Endothelial cell of umbilical vein (primary cell): ENCODE data around the gene TSPAN15. TPM values are rescaled to one million over a fixed set of nuclear protein-coding genes. Genes with fewer than 3 reads are reported as not detected.

ENCODE experiments used
- BruUV-seq: library from RNA; stranded (reverse); fragments of 400-500 nt; replicated peaks from 2 replicates; lab custom pipeline; 2021; lab: Mats Ljungman, UMichigan
- CTCF ChIA-PET: fragments of 300-600, 350-600 bp; sonication (Branson Sonifier 250); formaldehyde crosslinking; loops from one replicate; lab custom pipeline; 2021; ENCODE audit warnings: antibody characterized with exemption, inconsistent platforms; lab: Charles Lee
- POLR2A ChIA-PET: fragments of 300-600, 350-600 bp; sonication (Branson Sonifier 250); formaldehyde crosslinking; loops from one replicate; lab custom pipeline; 2021; ENCODE audit warnings: antibody characterized with exemption, inconsistent platforms; lab: Charles Lee
- DNase-seq: peaks from one replicate; pipeline ENCODE4 v3.0.0-alpha.2; 2011; ENCODE audit warnings: low read depth, low spot score
- FAIRE-seq: peaks from 2 replicates; lab custom pipeline; 2011; peaks lifted over from hg19 to GRCh38; lab: Jason Lieb, UNC
- H2AFZ ChIP-seq: 2 replicates; pipeline ENCODE4 v1.6.0; 2012; ENCODE audit warnings: low read depth, low read length, control low read depth, inconsistent platforms
- H3K27ac ChIP-seq: 2 replicates; pipeline ENCODE4 v1.5.1; 2011; ENCODE audit warnings: low read depth, mild to moderate bottlenecking, control low read depth, low read length, moderate library complexity; ENCODE audit not compliant: insufficient read depth
- H3K27me3 ChIP-seq, 2 experiments: 2 replicates each; pipeline versions ENCODE4 v1.6.0 to v1.6.1; 2011; ENCODE audit warnings: low read length in 2 of 2, mixed read lengths in 1 of 2; ENCODE audit not compliant: control insufficient read depth in 2 of 2, insufficient read depth in 2 of 2
- H3K36me3 ChIP-seq, 2 experiments: 2 replicates in 1 of 2; 3 replicates in 1 of 2; pipeline ENCODE4 v1.5.1; 2011; ENCODE audit warnings: low read length in 2 of 2, mild to moderate bottlenecking in 1 of 2, moderate library complexity in 1 of 2; ENCODE audit not compliant: control insufficient read depth in 2 of 2, insufficient read depth in 2 of 2; ENCODE audit errors: extremely low read depth in 1 of 2
- H3K4me1 ChIP-seq: 3 replicates; pipeline ENCODE4 v1.5.1; 2011; ENCODE audit warnings: mild to moderate bottlenecking, low read length; ENCODE audit not compliant: control insufficient read depth, insufficient read depth; ENCODE audit errors: extremely low read depth
- H3K4me2 ChIP-seq: 2 replicates; pipeline ENCODE4 v1.6.1; 2011; ENCODE audit warnings: low read length, control low read depth, mixed read lengths; ENCODE audit not compliant: insufficient read depth
- H3K4me3 ChIP-seq, 3 experiments: fragments of 200-600 bp in 1 of 3; sonication (generic), shearing (Covaris generic) in 1 of 3; replicated peaks in 1 of 3; 2 replicates each; pipeline ENCODE4 v1.5.1; 2011 to 2016; ENCODE audit warnings: control low read depth in 3 of 3, low read length in 3 of 3, mild to moderate bottlenecking in 2 of 3, inconsistent platforms in 1 of 3, low read depth in 1 of 3, moderate library complexity in 1 of 3; ENCODE audit not compliant: insufficient read depth in 1 of 3
- H3K79me2 ChIP-seq: 2 replicates; pipeline ENCODE4 v1.6.0; 2012; ENCODE audit warnings: low read length, inconsistent platforms; ENCODE audit not compliant: control insufficient read depth, insufficient read depth
- H3K9ac ChIP-seq: replicated peaks from 2 replicates; pipeline ENCODE3; 2011; ENCODE audit warnings: low read length, control low read depth; ENCODE audit not compliant: insufficient read depth; ENCODE audit errors: extremely low read depth
- H3K9me1 ChIP-seq: replicated peaks from 3 replicates; pipeline ENCODE4 v1.6.0; 2011; ENCODE audit warnings: mild to moderate bottlenecking, low read length; ENCODE audit not compliant: control insufficient read depth, insufficient read depth; ENCODE audit errors: extremely low read depth
- H3K9me3 ChIP-seq: replicated peaks from 2 replicates; pipeline ENCODE4 v1.5.1; 2012; ENCODE audit warnings: low read length, inconsistent platforms; ENCODE audit not compliant: control insufficient read depth, insufficient read depth
- H4K20me1 ChIP-seq: replicated peaks from 2 replicates; pipeline ENCODE3; 2011; ENCODE audit warnings: mild to moderate bottlenecking, low read length; ENCODE audit not compliant: control insufficient read depth, insufficient read depth; ENCODE audit errors: extremely low read depth
- CTCF ChIP-seq, 2 donors: IDR thresholded peaks; 1 replicate in 1 of 2; 2 replicates in 1 of 2; pipeline ENCODE4 v1.5.1; 2011; ENCODE audit warnings: low read length in 2 of 2, mild to moderate bottlenecking in 2 of 2, moderate library complexity in 2 of 2, control low read depth in 1 of 2, inconsistent platforms in 1 of 2, low read depth in 1 of 2; ENCODE audit not compliant: insufficient read depth in 1 of 2; ENCODE audit errors: extremely low read depth in 1 of 2
- FOS ChIP-seq: IDR thresholded peaks from 2 replicates; pipeline ENCODE4 v1.6.1; 2011; ENCODE audit warnings: mild to moderate bottlenecking, low read length, moderate library complexity, borderline replicate concordance; ENCODE audit not compliant: insufficient read depth
- GATA2 ChIP-seq: IDR thresholded peaks from 2 replicates; pipeline ENCODE4 v1.7.0; 2011; ENCODE audit warnings: low read depth, mild to moderate bottlenecking, moderate library complexity, mixed read lengths, low read length; ENCODE audit not compliant: insufficient read length, insufficient read depth
- JUN ChIP-seq: IDR thresholded peaks from 2 replicates; pipeline ENCODE4 v1.6.1; 2011; ENCODE audit warnings: borderline replicate concordance, low read depth; ENCODE audit not compliant: insufficient read length, insufficient read depth
- MYC ChIP-seq: IDR thresholded peaks from one replicate; pipeline ENCODE4 v1.6.1; 2011; ENCODE audit warnings: mild to moderate bottlenecking, low read depth, low read length
- POLR2A ChIP-seq: IDR thresholded peaks from 2 replicates; pipeline ENCODE4 v1.6.1; 2012; ENCODE audit warnings: low read depth, mild to moderate bottlenecking, control low read depth, low read length
- POLR2AphosphoS5 ChIP-seq: IDR thresholded peaks from 2 replicates; pipeline ENCODE4 v1.6.1; 2012; ENCODE audit warnings: low read depth, mild to moderate bottlenecking, control low read depth, low read length, moderate library complexity; ENCODE audit not compliant: insufficient read depth
- dilution Hi-C: fragments of 300-500 bp; cut with MboI; formaldehyde crosslinking; loops from one replicate; pipeline ENCODE4 v1.15.0; 2019; ENCODE audit warnings: low sequenced_read_pairs; ENCODE audit not compliant: extremely low pct_ligation_motif_present
- intact Hi-C: fragments of 100-400 bp; cut with micrococcal nuclease; formaldehyde crosslinking; loops from one replicate; pipeline ENCODE4 v1.10.0; 2022
- polyA plus RNA-seq, 4 experiments: library from polyadenylated mRNA; depleted of rRNA in 3 of 4; stranded (reverse) in 3 of 4; unstranded in 1 of 4; fragments of >200 nt; gene quantifications; 2 replicates each; pipeline versions ENCODE4 v1.2.1 to v1.2.3, GENCODE V29; 2011 to 2012; ENCODE audit warnings: missing spikeins in 1 of 4
- total RNA-seq: library from RNA; stranded (reverse); gene quantifications from 2 replicates; pipeline ENCODE4 v1.2.3, GENCODE V29; 2021

TSPAN15 gene
- total and polyA plus RNA-seq, 2 donors (not counting 3 experiments of a cell fraction or from before 2014, with no cell fraction given) = 78.4 to 189 TPM

- peak overlapping the region; percentile 58 for H3K9ac ChIP-seq
- intact Hi-C loops (loop anchor here (2.0 kb wide), 1 partner anchor 20 kb away; no protein-coding TSS in a partner anchor), dilution Hi-C loops (no loop called here)
- H3K9me1 ChIP-seq = no peaks in the 10 kb centered on the region
- H3K4me3 ChIP-seq = no peak overlapping the region
- peak overlapping the region; percentile 22 for H2AFZ ChIP-seq
- peaks cover under 1% of the 10 kb centered on the region for H3K79me2 ChIP-seq
- CTCF ChIA-PET = interaction anchor here (0.6 to 7.5 kb wide), 17 partner anchors 8 to 69 kb away, joined by 3 to 60 read pairs (median 7); no protein-coding TSS in a partner anchor
- POLR2A ChIA-PET = interaction anchor here (1.5 to 1.8 kb wide), 3 partner anchors 18 to 28 kb away, joined by 3 to 9 read pairs (median 4); no protein-coding TSS in a partner anchor
- peaks cover 64% of the 10 kb centered on the region for H3K4me1 ChIP-seq
- H3K27me3 ChIP-seq = no peaks in the 10 kb centered on the region
- peak; percentile 89 for FAIRE-seq
- BruUV-seq = no TSS peak
- H4K20me1 ChIP-seq = no peaks in the 10 kb centered on the region
- DNase-seq = peak; percentile 96
- H3K36me3 ChIP-seq = no peaks in the 10 kb centered on the region
- H3K9me3 ChIP-seq = no peaks in the 10 kb centered on the region
- H3K4me2 ChIP-seq = peak overlapping the region; percentile 74
- H3K27ac ChIP-seq = peak overlapping the region; percentile 82
- TF ChIP-seq POLR2AphosphoS5 (peak; percentile 75), MYC (no peak), FOS (peak; percentile 96), GATA2 (peak; percentile 95), POLR2A (no peak), JUN (peak; percentile 91), CTCF (IDR thresholded peaks at IDR 0.05; ENCODE audit: extremely low read depth in 1 of 2, insufficient read depth in 1 of 2, low read depth in 1 of 2, low read length in 2 of 2) (no peak)
These were observed 4.6 kb upstream of the TSPAN15 start for GRCh38 chr10:69446650-69447151.
